ENCODE results near the gene DUOX2. TPM values are rescaled to one million over a fixed set of nuclear protein-coding genes. Genes with fewer than 3 reads are reported as not detected.

Gene DUOX2
- total and polyA plus RNA-seq, 2 of the 8 experiments (the other 6 are each of a cell fraction or from before 2014, with no cell fraction given), result 0.08 TPM; not detected in 1

GRCh38 chr15:45089712-45090373, 24.1 kb downstream of the DUOX2 start:
- CTCF ChIA-PET (ENCODE audit: partially characterized antibody), result interaction anchor here (1.9 to 2.3 kb wide), 2 partner anchors 10 to 28 kb away, joined by 7 to 11 read pairs; no protein-coding TSS in a partner anchor
- WGBS, 2 experiments (ENCODE audit: extremely low coverage in 1 of 2, insufficient coverage in 1 of 2, insufficient read length in 1 of 2, insufficient replicate concordance in 2 of 2, low coverage in 1 of 2, low lambda C conversion rate in 2 of 2, missing lambda C conversion rate in 1 of 2), result 83% methylated on average over 3 of the region's 3 CpGs; no CpG with 5 or more reads in 1 of the 2 experiments
- Histone ChIP-seq H2AK5ac (ENCODE audit: low read depth, low read length) (no peak overlapping the region), H4K91ac (replicated peaks; ENCODE audit: insufficient read length, low read length) (no peak overlapping the region), H4K8ac (ENCODE audit: extremely low read depth, insufficient read depth, low read length) (no peak overlapping the region), H3K14ac (ENCODE audit: insufficient read length) (no peak overlapping the region), H3K4me2 (ENCODE audit: insufficient read depth in 1 of 2, low read depth in 2 of 2, low read length in 2 of 2) (no peak overlapping the region), H2BK12ac (ENCODE audit: low read depth, low read length) (no peak overlapping the region), H3K27ac (ENCODE audit: low read depth, low read length) (no peak overlapping the region), H3K18ac (ENCODE audit: extremely low read depth, low read length) (no peak overlapping the region), H3K4me3 (ENCODE audit: extremely low read depth in 1 of 4, insufficient read depth in 2 of 4, low read depth in 3 of 4, low read length in 4 of 4) (no peak overlapping the region), H4K20me1 (replicated peaks in 1 of 2; ENCODE audit: control insufficient read depth in 1 of 2, insufficient read depth in 2 of 2, low read length in 2 of 2) (no peaks in the 10 kb centered on the region), H3K79me2 (ENCODE audit: control insufficient read depth in 1 of 2, insufficient read depth in 2 of 2, low read length in 2 of 2) (no peaks in the 10 kb centered on the region), H3K79me1 (ENCODE audit: low read depth, low read length) (no peaks in the 10 kb centered on the region), H4K5ac (ENCODE audit: insufficient read length, low read depth, low read length) (no peak overlapping the region), H3K36me3 (ENCODE audit: control insufficient read depth in 2 of 4, insufficient read depth in 4 of 4, low read length in 3 of 4) (no peaks in the 10 kb centered on the region), H3K23ac (ENCODE audit: insufficient read length) (no peak overlapping the region), H2BK120ac (replicated peaks; ENCODE audit: low read depth, low read length) (no peak overlapping the region), H2BK5ac (ENCODE audit: low read depth, low read length) (no peak overlapping the region), H2AFZ (ENCODE audit: low read length) (no peak overlapping the region), H3K56ac (replicated peaks; ENCODE audit: insufficient read length, low read depth, low read length) (no peak overlapping the region), H3K23me2 (ENCODE audit: low read depth, low read length) (no peaks in the 10 kb centered on the region), H3K9me3 (ENCODE audit: insufficient read depth in 2 of 2, low read depth in 1 of 2, low read length in 1 of 2) (no peaks in the 10 kb centered on the region), H2BK20ac (ENCODE audit: low read length) (no peak overlapping the region), H3K9ac (replicated peaks in 1 of 4; ENCODE audit: extremely low read depth in 1 of 4, low read depth in 3 of 4, low read length in 3 of 4) (no peak overlapping the region), H3K4ac (replicated peaks; ENCODE audit: insufficient read length, low read depth, low read length) (no peak overlapping the region), H3K27me3 (replicated peaks in 1 of 4; ENCODE audit: control insufficient read depth in 3 of 4, extremely low read depth in 1 of 4, insufficient read depth in 3 of 4, low read length in 3 of 4) (no peaks in the 10 kb centered on the region), H2BK15ac (ENCODE audit: low read length) (no peak overlapping the region), H3K4me1 (replicated peaks in 1 of 4; ENCODE audit: control insufficient read depth in 3 of 4, insufficient read depth in 4 of 4, low read length in 3 of 4) (no peaks in the 10 kb centered on the region; a peak in 1 of 7 replicates)
- DNase-seq (ENCODE audit: low read depth in 1 of 2, low spot score in 2 of 2) (no peak), FAIRE-seq (no peak)
- POLR2A ChIA-PET (ENCODE audit: partially characterized antibody), result no interaction called here
